Panc1 (cell line): ENCODE results near the gene CCDC157. TPM values are rescaled to one million over a fixed set of nuclear protein-coding genes. Genes with fewer than 3 reads are reported as not detected.

Experiments used
- ATAC-seq: fragments of 200-7000 bp; cut with Tn5 transposase; 2 replicates; pipeline ENCODE4 v1.9.1; 2020; ENCODE audit warnings: mild to moderate bottlenecking, moderate library complexity
- BruUV-seq: library from RNA; stranded (reverse); fragments of 400-500 nt; replicated peaks from 2 replicates; lab custom pipeline; 2021; lab: Mats Ljungman, UMichigan
- CTCF ChIA-PET: fragments of 300-600 bp; sonication (Branson Sonifier 250); formaldehyde crosslinking; loops from one replicate; lab custom pipeline; 2022; ENCODE audit warnings: antibody characterized with exemption; lab: Charles Lee
- POLR2A ChIA-PET: fragments of 300-600 bp; sonication (Branson Sonifier 250); formaldehyde crosslinking; loops from one replicate; lab custom pipeline; 2022; ENCODE audit warnings: antibody characterized with exemption; lab: Charles Lee
- DNase-seq: peaks from one replicate; pipeline ENCODE4 v3.0.0-alpha.2; 2010; ENCODE audit warnings: low read depth, low spot score
- H3K27ac ChIP-seq: 2 replicates; pipeline ENCODE4 v1.5.1; 2011; ENCODE audit warnings: mild to moderate bottlenecking, low read length, inconsistent platforms
- H3K27me3 ChIP-seq: fragments of 200-500 bp; sonication (Bioruptor generic); 2 replicates; pipeline ENCODE4 v1.6.0; 2014; ENCODE audit warnings: low read length, inconsistent platforms; ENCODE audit not compliant: control insufficient read depth, insufficient read depth
- H3K36me3 ChIP-seq: fragments of 200-500 bp; sonication (Bioruptor generic); 2 replicates; pipeline ENCODE4 v1.5.1; 2014; ENCODE audit warnings: inconsistent platforms, mild to moderate bottlenecking, low read length, moderate library complexity; ENCODE audit not compliant: control insufficient read depth, insufficient read depth
- H3K4me1 ChIP-seq: 2 replicates; pipeline ENCODE4 v1.5.1; 2011; ENCODE audit warnings: inconsistent platforms, mild to moderate bottlenecking, low read length, moderate library complexity; ENCODE audit not compliant: control insufficient read depth, insufficient read depth
- H3K4me3 ChIP-seq, 2 experiments: 2 replicates each; pipeline ENCODE4 v1.5.1; 2011 to 2012; ENCODE audit warnings: low read depth in 2 of 2, low read length in 2 of 2, mild to moderate bottlenecking in 2 of 2, inconsistent platforms in 1 of 2, moderate library complexity in 1 of 2
- H3K9me3 ChIP-seq: fragments of 200-500 bp; sonication (Bioruptor generic); 2 replicates; pipeline ENCODE4 v1.5.1; 2014; ENCODE audit warnings: low read depth, mild to moderate bottlenecking, inconsistent platforms, low read length, moderate library complexity; ENCODE audit not compliant: control insufficient read depth, insufficient read depth
- CTCF ChIP-seq: fragments of 450-650 bp; IDR thresholded peaks from 2 replicates; pipeline ENCODE4 v1.5.1; 2017; ENCODE audit warnings: mild to moderate bottlenecking
- POLR2AphosphoS5 ChIP-seq: IDR thresholded peaks from 2 replicates; pipeline ENCODE4 v1.6.1; 2012; ENCODE audit warnings: mild to moderate bottlenecking, low read depth, low read length, moderate library complexity
- SIN3A ChIP-seq: IDR thresholded peaks from 2 replicates; pipeline ENCODE4 v1.6.1; 2012; ENCODE audit warnings: low read depth, mild to moderate bottlenecking, low read length, moderate library complexity, borderline replicate concordance; ENCODE audit not compliant: insufficient read depth
- TCF7L2 ChIP-seq: IDR thresholded peaks from 2 replicates; pipeline ENCODE4 v1.6.1; 2011; ENCODE audit warnings: mild to moderate bottlenecking, low read depth, low read length, inconsistent platforms
- in situ Hi-C: cut with HindIII; loops from 2 replicates; pipeline ENCODE4 v1.10.0; 2016; ENCODE audit warnings: low sequenced_read_pairs, low pct_unique_long_range_greater_than_20kb
- intact Hi-C: fragments of 100-400 bp; cut with micrococcal nuclease; formaldehyde crosslinking; loops from one replicate; pipeline ENCODE4 v1.10.0; 2022; ENCODE audit not compliant: unreplicated experiment
- total RNA-seq: library from RNA; stranded (reverse); gene quantifications from one replicate; pipeline ENCODE4 v1.2.1, GENCODE V29; 2021; ENCODE audit not compliant: unreplicated experiment
- TF ChIP-seq, protein P1 (sequence below), 2 experiments: IDR thresholded peaks; 2 replicates each; pipeline ENCODE4 v1.6.1; 2011 to 2012; ENCODE audit warnings: low read depth in 2 of 2, control low read depth in 1 of 2, low read length in 1 of 2, mild to moderate bottlenecking in 1 of 2, moderate library complexity in 1 of 2; ENCODE audit not compliant: insufficient read depth in 1 of 2

CCDC157 gene
- total RNA-seq, 1 experiment from 2014 or later = 2.1 TPM

DNA sequence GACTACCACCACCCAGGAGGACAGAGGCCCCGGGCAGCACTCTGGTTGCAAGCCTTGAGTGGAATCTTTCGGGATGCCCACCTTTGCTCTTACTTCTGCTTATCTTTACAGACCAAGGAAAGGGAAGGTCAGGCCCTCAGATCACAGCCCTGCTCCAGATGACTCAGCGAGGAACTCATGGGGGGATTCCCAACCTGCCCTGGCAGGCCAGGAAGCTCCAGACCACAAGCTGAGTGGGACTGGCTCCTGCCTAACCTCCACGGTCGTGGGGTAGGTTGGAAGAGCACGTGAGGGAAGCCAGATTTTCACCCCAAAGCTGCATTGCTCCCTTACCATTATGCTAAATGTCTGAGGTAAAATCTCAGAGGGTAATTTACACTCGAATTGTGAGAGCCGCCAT, 41.9 kb upstream of the CCDC157 start:
- no peak for TF ChIP-seq TCF7L2
- TF ChIP-seq POLR2AphosphoS5 = no peak
- TF ChIP-seq, protein P1, sequence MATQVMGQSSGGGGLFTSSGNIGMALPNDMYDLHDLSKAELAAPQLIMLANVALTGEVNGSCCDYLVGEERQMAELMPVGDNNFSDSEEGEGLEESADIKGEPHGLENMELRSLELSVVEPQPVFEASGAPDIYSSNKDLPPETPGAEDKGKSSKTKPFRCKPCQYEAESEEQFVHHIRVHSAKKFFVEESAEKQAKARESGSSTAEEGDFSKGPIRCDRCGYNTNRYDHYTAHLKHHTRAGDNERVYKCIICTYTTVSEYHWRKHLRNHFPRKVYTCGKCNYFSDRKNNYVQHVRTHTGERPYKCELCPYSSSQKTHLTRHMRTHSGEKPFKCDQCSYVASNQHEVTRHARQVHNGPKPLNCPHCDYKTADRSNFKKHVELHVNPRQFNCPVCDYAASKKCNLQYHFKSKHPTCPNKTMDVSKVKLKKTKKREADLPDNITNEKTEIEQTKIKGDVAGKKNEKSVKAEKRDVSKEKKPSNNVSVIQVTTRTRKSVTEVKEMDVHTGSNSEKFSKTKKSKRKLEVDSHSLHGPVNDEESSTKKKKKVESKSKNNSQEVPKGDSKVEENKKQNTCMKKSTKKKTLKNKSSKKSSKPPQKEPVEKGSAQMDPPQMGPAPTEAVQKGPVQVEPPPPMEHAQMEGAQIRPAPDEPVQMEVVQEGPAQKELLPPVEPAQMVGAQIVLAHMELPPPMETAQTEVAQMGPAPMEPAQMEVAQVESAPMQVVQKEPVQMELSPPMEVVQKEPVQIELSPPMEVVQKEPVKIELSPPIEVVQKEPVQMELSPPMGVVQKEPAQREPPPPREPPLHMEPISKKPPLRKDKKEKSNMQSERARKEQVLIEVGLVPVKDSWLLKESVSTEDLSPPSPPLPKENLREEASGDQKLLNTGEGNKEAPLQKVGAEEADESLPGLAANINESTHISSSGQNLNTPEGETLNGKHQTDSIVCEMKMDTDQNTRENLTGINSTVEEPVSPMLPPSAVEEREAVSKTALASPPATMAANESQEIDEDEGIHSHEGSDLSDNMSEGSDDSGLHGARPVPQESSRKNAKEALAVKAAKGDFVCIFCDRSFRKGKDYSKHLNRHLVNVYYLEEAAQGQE (IDR thresholded peaks at IDR 0.05; ENCODE audit: insufficient read depth in 1 of 2, low read depth in 2 of 2, low read length in 1 of 2) = no peak
- no peak for TF ChIP-seq SIN3A
- no peak for TF ChIP-seq CTCF
- H3K27ac ChIP-seq = no peak overlapping the region
- no peaks in the 10 kb centered on the region for H3K9me3 ChIP-seq
- in situ Hi-C loops = no loop called here
- BruUV-seq = no TSS peak
- ChIA-PET CTCF (interaction anchor here (0.7 kb wide), 1 partner anchor 50 kb away, joined by 5 read pairs; no protein-coding TSS in a partner anchor), POLR2A (no interaction called here)
- H3K4me3 ChIP-seq = no peak overlapping the region
- no peak for DNase-seq
- intact Hi-C loops = no loop called here
- peak; percentile 42; the same call in 1 of the 2 replicates for ATAC-seq
- H3K4me1 ChIP-seq = peaks cover 40% of the 10 kb centered on the region
- H3K27me3 ChIP-seq = no peaks in the 10 kb centered on the region
- H3K36me3 ChIP-seq = no peaks in the 10 kb centered on the region

GRCh38 chr22:30315962-30316576, 40.7 kb upstream of the CCDC157 start:
- peaks cover 34% of the 10 kb centered on the region for H3K4me1 ChIP-seq
- H3K27me3 ChIP-seq = no peaks in the 10 kb centered on the region
- H3K27ac ChIP-seq = no peak overlapping the region
- POLR2A ChIA-PET = no interaction called here
- intact Hi-C loops (no loop called here), in situ Hi-C loops (no loop called here)
- DNase-seq (no peak), ATAC-seq (no peak)
- H3K9me3 ChIP-seq = no peaks in the 10 kb centered on the region
- BruUV-seq = no TSS peak
- TF ChIP-seq SIN3A (no peak), TCF7L2 (no peak), CTCF (no peak), POLR2AphosphoS5 (no peak)
- TF ChIP-seq, protein P1 (IDR thresholded peaks at IDR 0.05; ENCODE audit: insufficient read depth in 1 of 2, low read depth in 2 of 2, low read length in 1 of 2) = no peak
- no peak overlapping the region for H3K4me3 ChIP-seq
- CTCF ChIA-PET = no interaction called here
- no peaks in the 10 kb centered on the region for H3K36me3 ChIP-seq
